NCI-H1048 (cell line): ENCODE results near the gene THTPA.

Source experiments
- DNase-seq: peaks from one replicate; lab custom pipeline; 2025; lab: John Stamatoyannopoulos, UW

THTPA gene, protein sequence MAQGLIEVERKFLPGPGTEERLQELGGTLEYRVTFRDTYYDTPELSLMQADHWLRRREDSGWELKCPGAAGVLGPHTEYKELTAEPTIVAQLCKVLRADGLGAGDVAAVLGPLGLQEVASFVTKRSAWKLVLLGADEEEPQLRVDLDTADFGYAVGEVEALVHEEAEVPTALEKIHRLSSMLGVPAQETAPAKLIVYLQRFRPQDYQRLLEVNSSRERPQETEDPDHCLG

DNA sequence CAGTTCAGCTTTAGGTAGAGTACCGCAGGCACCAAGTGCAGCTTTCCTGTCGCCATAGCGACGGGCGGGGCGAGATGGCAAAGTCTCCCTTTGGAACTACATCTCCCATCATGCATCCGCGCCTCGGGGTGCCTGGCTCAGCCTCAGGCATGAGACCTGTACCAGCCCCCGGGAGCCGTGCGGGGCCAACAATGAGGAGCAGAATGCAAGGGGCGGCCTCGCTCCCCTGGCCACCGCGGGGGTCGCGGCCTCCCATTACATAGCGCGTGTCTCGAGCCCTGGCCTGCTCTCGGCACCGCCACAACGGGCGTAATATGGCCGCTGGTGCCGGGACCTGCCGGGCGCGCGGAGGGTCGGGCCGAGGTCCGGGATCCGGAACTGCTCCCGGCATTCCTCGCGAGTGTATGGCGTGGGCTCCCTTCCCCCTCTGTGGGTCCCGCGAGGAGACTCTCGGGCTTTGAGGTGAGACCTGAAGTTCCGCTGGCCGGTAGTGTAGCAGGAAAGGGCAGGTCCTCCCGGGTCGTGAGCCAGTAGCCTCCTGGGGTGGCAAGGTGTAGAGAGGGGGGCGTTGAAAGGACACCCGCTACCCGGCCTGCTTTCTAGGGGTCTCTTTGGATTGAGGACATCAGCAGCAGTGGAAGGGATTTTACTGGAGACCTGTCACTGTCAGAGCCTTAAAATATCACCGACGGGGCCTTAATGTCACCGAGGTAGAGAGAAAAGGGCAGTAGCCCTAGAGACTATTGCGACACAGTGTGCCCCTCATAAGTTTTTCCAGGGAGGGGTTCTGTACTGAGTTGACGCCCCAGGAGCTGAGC, at the start of gene THTPA:
Gene THTPA (plus strand): TSS at position 390 of the 818 bp plus-strand sequence. CDS start 487 bp downstream, outside the sequence.
- DNase-seq, result peak; percentile 78

DNA sequence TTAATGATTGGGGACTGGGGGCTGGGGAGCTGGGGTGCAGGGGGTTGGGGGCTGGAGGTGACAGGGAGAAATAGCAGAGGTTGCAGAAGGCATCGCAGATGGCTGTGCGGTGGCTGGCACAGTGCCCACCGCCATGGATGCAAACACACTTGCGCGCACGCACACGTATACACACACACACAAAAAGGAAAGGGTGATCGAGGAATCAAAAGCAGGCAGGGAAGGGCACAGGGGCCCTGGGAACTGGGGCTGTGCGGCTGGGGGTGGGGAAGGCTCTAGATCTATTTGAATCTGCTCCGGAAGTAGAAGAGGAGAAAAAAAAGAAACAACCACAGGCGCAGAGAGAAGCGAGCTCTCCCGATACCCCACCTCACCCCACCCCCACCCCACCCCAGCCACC, 43.9 kb upstream of the THTPA start:
- DNase-seq, result no peak

DNA sequence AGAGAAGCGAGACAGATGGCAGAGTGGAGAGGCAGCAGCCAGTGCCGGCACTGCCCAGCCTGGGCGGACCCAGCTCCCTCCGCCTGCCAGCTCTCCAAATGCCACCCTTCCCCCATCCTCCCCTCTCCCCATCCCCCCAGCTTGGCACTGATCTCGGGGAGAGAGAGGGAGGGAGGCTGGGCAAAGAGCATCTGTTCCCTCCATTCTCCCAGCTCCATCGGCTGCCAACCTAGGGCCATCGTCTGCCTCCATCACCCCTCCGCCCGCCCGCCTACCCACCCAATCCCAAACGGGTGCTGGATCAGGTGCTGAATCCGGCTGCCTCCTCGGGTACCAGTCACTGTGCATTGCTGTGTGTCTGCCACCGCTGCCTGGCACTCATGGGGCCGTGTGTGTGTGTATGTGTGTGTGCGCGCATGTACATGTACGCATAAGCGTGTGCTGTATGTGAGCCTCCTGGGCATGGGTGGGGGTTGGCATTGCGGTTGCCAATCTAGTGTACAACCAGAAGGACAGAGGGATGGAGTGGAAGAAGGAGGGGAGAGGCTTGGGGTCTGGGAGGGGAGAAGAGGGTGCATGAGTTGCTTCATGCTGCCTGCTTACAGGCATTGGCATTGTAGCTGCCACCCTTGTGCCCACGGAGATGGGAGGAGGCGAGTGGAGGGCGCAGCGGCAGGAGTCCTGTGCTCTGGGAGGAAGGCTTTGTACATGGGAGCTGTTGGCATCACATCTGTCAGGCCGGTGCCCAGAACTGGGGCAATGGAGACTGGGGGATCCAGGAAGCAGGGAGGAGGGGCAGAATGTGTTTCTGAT, 42.9 kb upstream of the THTPA start:
- no peak for DNase-seq

DNA sequence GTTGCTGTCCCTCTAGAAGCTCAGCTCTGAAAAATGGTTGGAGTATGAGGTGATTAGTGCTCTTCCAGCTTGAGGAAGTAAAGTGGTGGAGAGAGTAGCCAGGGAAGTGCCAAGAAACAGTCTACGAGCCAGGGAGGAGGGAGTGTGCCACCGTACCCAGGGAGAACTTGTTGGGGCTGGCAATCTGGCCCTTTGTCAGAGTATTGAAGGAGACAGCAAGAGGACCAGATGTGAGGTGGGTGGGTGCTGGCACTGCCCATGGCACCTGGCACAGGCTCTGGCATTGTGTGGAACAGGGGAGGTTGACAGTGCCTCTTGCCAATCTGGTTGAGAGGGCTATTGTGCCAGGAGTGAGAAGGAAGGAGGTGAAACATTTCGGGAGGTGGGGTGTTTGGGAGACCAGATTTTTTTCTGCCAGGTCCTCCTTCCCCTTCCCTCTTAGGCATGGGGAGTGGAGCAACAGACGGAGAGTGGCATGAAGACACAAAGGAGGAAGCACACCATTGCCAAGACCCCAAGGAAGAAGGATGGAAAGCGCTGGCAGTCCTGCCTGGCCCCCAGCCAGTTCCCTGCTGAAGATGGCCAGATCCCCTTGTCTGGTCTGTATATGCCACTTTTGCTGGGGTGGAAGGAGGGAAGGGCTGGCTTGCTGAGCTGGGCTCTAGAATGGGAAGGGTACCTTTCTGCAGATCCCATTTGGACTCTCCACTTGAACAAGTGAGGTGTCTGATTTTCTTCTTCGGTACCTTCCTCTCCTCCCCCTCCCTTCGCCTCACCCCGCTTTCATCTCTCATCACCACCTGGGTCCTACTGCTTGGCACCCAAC, 42.0 kb upstream of the THTPA start:
- no peak for DNase-seq

DNA sequence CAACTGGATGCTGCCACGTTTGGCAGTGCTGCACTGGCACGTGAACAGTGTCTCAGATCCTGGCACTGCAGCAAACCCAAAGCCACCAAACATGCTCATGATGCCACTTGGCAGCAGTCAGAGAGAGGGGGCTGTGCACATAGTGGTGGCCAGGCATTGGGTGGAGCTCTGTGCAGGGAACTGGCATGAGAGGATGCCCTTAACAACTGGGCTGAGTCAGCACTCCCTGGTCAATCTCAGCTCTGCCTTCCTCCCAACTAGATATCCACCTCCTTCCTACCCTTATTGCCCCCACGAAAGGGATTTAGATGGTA, 41.5 kb upstream of the THTPA start:
- no peak for DNase-seq

DNA sequence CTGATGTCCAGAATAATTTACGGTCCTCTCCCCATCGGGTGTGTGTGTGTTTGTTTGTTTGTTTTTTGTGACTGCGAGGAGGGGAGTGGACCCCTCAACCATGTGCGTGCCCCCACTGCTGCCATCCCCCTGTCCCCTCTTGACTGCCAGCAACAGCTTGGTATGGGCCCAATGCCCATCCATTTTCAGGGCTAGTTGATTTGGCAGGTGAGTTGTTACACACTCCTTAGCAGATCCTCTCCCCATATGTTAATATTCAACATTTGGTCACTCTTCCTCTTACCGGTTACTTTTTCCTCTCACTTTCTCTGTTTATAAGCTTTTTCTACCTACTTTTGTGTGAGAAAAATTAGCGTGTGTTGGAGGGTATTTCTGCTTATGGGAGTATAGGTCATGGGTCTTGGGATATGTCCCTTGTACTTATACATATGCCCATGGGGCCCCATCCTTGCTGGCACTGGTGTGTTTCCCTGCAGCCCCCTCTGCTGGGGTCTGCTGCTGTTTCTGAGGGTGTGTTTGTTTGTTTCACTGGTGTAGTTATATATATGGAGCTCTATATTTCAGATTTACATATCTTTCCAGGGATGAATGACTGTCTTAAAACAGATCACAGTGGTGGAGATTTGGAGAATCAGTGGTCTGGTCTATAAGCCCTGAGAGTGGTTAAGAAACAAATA, 38.3 kb upstream of the THTPA start:
- DNase-seq, result no peak

DNA sequence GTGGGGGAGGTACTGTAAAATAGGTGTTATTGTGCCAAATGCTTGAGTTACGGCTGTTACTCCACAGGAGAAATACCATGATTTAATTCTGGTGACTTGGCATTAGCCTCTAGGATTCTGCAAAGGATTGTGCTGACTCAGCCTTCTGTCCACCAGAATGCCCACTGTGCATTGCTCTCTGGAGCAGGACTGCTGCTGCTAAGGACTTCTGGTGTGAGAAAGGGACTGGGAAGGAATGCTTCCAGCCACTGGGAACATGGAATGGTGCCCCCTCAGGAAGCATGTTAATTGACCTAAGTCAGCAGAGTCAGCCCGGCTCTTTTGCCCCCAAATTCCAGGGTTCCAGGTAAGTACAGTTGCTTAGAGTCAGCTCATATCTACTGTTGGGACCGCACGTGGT, 37.4 kb upstream of the THTPA start:
- DNase-seq, result no peak

DNA sequence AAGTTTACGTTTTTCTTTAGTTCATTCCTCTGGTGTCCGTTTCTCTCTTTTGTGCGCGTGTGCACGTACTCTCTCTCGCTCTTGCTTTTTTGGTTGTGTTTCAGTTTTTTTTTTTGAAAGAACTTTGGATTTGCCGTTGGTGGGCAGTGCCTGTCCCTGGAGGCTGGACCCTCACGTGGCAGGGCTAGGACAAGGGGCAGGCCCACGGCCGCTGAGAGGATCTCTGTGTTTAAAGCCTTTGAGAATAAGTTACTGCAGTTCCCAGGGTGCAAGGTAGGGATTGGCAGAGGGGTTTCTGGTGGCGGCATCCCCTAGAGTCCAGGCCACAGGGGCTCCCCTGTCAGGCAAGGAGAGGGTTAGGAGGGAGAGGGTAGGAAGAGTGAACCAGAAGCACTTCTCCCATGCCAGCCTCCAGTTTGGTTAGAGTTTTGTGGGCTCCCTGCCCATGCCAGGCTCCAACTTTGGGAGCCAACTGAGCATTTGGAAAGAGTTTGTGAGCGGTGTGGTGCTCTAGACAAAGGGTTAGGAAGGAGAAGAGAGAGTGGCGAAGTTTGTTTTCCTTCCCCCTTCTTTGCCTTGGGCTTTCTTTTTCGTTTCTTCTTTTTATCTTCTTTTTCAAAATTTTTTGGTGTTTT, 35.1 kb upstream of the THTPA start:
- DNase-seq, result no peak

DNA sequence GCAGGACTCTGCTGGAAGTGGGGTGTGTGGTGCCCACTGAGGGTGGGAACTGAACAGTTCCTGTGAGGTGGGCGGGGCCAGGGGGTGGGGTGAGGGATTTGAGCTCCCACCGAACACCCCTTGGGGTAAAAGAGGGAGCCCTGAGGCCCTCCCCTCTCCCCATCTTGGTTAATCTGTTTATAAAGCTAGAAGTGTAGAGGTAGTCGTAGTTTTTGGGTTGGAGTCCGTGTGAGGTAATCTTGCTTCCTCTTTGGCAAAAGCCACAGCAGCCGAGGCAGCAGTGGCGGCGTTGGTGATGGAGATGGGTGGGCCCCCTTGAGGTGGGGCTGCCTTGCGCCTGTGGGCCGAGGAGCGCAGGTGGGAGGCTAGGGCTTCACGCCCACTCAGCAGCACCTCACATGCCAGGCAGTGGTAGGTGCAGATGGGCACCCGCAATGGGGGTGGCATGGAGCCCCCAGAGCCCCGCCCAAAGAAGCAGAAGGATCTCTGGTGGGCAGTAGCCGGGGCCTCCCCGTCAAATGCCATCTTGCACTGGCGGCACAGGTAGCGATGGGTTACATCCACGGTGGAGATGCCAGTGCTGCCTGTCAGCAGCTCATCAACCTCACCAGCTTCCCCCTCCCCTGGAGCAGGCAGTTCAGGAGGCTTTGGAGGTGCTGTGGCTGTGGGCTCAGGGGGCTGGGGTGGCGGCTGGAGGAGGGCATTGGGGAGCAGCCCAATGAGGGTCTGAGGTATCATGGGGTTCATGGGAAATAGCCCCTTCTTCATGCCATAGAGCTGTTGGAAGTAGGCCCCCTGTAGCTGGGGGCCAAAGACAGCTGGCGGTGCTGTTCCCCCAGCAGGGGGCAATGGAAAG, 34.1 kb upstream of the THTPA start:
- DNase-seq, result no peak

DNA sequence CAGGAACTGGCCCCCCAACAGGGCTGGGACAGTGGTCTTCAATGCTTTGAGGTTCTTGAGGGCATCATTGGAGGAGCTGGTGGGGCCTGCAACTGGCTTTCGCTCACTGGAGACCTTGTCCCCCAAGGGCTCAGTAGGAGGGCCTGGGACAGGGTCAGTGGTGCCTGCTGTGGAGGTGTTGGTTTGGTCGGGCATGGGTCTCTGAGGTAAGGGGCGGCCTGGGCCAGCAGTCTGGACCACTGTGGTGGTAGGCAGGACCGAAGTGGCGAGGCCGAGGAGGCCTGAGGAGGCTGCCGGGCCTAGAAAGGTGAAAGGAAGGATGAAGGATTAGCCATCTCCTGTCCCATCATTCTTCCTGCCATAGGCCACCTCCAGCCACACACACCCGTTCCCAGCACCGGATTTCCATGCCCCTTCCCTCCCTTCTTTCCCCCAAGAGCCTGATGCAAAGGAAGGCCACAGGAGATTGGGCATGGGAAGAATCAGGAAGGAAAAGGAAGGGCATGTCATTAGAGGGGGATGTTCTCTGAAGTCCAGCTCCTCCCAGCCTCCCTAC, 33.4 kb upstream of the THTPA start:
- no peak for DNase-seq

DNA sequence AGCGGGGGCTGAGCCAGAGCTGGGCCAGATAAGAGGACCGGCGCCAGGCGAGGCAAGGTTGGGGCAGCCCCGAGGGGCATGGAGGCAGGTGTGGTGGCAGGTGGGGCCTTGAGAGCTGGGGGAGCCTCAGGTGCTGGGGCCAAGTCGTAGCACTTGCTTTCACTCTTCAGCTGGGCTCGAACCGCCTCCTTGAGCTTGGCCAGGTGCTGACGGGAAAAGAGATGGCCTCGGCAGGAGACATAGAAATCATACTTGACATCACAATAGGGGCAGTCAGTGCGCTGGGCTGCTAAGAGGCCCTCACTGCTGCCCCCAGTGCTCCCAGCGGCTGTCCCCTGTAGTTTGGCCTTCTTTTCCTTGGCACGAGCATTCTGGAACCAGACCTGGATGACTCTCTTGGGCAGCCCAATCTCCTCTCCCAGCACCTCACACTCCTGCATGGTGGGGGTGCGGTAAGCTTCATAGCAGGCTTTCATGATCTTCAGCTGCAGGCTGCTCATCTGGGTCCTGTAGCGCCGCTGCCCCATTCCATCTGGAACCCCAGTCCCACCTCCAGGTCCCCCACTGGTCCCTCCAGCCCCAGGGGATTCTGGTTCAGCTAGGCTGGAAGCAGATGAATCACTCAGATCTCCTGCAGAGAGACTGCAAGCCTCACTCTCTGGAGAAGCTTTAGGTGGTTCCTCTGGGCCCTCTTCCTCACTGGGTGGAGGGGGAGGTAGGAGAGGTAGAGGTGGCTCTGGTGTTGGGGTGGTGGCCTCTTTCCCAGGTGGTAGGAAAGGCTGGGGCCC, 32.6 kb upstream of the THTPA start:
- DNase-seq, result no peak

DNA sequence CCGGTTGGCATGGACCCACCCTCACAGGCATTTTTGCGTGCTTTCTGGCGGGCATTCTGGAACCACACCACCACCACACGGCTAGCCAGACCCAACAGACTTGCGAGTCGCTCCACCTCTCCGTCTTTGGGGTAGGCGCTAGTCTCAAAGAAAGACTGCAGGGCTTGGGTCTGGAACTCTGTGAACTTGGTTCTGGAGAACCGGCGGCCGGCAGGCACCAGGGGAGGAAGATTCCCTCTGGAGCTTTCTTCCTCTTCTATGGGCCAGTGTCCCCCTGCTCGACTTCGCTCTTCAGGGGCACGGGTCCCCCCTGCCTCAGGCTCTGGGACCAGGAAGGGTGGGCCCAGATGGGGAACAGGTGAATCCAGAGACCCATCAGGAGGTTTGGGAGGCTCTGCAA, 31.1 kb upstream of the THTPA start:
- DNase-seq, result no peak

DNA sequence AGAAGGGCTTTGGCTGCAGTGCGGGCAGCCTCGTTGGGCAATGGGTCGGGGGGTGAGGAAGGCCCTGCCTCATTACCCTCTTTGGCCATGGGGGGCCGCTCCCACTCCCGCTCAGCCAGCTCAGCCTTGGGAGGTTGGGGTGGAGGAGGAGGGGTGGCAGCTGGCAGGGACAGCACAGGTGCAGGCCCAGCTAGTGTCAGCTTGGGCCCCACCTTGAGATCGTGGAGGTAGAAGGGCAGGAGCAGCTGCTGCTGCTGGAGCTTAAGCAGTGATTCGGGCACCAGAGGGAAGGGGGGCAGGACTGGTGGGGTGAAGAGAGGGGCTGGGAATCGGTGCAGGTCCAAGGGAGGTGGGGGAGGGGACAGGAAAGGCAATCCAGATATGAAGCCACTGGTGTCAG, 30.5 kb upstream of the THTPA start:
- no peak for DNase-seq

DNA sequence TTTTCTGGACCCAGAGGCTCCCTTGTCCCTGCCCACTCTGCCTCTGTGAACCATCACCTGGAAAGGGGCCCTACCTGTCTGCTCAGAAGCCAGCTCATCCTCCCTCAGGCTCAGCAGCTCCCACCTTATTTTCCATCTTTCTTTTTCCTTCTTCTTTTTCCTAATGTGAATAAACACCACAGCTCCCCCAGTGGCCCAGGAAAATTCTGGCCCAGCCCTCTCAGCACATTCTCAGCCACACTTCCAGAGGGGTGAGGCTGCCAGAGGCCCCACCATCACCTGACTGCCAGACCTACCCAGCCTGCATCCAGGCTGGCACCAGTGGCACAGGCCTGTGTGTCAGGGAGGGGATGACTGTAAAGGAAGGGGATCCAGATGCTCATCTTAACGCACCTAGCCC, 27.5 kb upstream of the THTPA start:
- DNase-seq, result no peak

DNA sequence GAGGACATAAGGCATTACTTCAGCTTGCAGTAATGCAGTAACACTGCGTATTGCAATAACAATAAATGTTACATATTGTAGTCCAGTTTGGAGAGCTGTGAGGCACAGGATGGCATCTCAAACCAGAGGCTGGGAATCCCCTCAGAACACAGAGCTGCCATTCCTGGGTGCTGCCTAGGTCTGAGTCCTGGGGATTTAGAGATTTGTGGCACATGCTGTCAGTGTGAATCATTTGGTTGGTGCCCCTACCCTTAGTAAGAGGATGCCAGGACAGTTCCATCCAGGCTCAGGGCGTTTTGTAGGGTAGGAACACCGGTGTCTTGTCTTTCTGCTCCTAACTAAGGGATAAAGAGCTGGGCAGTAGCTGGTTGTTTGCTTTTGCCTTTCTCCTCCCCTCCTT, 27.1 kb upstream of the THTPA start:
- DNase-seq, result no peak

DNA sequence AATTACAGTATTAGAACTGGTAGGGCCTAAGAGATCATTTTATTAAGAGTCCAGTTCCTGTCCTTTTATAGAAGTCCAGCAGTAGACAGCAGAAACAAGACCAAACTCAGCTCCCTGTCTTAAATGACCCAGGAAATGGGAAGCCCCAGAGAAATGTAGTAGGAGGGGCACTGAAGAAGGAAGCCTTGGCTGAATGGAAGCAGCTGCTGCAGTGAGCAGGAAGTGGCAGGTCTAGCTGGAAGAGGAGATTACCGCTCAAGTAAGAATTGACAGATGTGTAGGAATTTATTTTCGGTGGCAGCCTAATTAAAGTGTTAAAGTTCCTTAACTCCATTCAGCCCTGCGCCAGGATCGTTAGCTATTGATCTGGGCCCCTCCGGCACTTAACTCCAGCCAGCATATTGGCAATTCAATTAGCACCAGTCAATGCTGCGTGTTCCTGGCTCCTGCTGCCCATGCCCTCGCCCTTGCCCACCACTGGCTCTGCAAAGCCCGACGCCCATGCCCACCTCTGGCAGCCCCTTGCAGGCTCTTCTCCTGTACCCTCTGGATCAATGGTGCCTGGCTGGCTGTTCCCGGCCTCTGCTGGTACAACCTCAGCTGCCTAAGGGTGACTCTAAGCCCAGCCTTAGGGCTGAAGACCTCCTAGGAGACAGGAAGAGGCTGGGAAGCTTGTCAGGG, 25.6 kb upstream of the THTPA start:
- no peak for DNase-seq

DNA sequence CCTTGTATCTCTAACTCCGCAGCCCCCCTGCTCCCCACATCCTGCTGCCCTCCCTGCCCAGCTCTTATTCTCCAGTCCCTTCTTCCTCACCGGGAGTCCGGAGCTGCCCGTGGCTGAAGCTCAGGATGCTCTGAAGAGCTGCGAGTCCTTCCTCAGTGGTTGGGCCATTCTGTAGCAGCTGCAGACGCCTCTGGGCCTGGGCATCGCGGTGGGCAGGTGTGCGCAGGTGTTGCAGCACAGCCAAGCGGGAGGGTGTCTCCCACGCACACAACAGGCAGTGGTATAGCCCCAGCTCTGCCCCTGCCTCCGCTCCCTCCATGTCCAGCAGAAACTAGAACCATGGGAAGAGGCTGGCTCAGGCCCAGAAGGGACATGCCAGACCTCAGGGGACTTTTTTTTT, 24.7 kb upstream of the THTPA start:
- DNase-seq, result no peak

DNA sequence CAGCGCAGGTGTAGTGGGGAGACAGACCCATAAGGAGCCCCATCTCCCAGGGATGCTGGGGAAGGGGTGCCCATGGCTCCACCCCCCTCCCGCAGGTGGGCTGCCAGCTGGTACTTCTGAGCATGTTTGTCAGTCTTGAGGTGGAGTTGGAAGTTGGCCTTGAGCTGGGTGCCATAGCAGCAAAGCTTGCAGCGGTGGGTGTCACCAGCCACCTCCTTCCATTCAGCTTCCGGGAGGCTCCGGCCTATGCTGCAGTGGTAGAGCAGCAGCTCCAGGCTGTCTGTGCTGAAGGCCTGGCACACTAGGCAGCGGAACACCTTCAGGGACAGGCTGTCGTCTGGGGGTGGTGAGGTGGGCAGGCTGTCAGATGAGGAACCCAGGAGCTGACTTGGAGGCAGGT, 23.4 kb upstream of the THTPA start:
- no peak for DNase-seq
